Measurements from ENCODE around the gene FALEC.

The FALEC gene

DNA sequence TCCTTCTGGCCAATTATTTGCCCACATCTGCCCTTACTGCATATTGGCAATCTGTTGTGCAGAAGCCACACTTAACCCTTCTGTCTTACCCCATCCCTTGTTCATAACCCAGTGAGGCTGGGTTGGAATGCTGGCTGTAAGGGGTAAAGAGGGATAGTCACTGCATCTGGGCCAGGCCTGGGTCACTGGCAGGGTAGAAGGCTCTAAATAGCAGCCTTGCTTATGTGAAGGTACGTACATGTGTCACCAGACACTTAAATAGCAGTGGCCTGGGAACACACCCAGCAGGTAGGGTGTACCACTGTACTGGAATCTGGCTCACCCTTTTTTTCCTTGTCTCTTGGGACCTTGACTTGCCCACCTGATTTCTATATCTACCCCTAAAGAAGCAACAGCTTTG lies 38.2 kb upstream of the FALEC start:
- H3K4me3 ChIP-seq (ENCODE audit: low read depth, low read length): no peak overlapping the region
- TF ChIP-seq, protein P1, sequence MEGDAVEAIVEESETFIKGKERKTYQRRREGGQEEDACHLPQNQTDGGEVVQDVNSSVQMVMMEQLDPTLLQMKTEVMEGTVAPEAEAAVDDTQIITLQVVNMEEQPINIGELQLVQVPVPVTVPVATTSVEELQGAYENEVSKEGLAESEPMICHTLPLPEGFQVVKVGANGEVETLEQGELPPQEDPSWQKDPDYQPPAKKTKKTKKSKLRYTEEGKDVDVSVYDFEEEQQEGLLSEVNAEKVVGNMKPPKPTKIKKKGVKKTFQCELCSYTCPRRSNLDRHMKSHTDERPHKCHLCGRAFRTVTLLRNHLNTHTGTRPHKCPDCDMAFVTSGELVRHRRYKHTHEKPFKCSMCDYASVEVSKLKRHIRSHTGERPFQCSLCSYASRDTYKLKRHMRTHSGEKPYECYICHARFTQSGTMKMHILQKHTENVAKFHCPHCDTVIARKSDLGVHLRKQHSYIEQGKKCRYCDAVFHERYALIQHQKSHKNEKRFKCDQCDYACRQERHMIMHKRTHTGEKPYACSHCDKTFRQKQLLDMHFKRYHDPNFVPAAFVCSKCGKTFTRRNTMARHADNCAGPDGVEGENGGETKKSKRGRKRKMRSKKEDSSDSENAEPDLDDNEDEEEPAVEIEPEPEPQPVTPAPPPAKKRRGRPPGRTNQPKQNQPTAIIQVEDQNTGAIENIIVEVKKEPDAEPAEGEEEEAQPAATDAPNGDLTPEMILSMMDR (IDR thresholded peaks at IDR 0.05; ENCODE audit: low read depth, low read length): no peak

GRCh38 chr1:150477733-150478132 lies 37.8 kb upstream of the FALEC start:
- TF ChIP-seq, protein P1 (IDR thresholded peaks at IDR 0.05; ENCODE audit: low read depth, low read length): no peak
- no peak overlapping the region for H3K4me3 ChIP-seq (ENCODE audit: low read depth, low read length)

- TF ChIP-seq, protein P1 (IDR thresholded peaks at IDR 0.05; ENCODE audit: low read depth, low read length): no peak
- no peak overlapping the region for H3K4me3 ChIP-seq (ENCODE audit: low read depth, low read length)
Measured at GRCh38 chr1:150479370-150479769, 36.2 kb upstream of the FALEC start.

DNA sequence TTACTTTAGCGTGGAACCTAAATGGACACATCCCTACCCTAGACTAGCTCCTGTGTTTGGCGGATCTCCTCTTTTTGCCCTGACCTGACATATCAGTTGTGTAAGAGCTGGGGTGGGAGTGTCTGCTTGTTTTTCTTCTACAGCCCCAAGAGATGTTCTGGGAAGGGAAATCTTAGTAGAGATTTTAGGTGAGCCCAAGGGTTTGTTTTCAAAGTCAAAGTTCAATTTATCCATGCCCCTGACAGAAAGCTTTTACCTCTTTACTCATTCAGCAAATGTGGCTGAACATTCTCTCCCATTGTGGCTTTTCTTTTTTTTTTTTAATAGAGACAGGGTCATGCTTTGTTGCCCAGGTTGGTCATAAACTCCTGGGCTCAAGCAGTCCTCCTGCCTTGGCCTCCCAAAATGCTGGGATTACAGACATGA lies 35.6 kb upstream of the FALEC start:
- TF ChIP-seq, protein P1 (IDR thresholded peaks at IDR 0.05; ENCODE audit: low read depth, low read length): no peak
- no peak overlapping the region for H3K4me3 ChIP-seq (ENCODE audit: low read depth, low read length)

DNA sequence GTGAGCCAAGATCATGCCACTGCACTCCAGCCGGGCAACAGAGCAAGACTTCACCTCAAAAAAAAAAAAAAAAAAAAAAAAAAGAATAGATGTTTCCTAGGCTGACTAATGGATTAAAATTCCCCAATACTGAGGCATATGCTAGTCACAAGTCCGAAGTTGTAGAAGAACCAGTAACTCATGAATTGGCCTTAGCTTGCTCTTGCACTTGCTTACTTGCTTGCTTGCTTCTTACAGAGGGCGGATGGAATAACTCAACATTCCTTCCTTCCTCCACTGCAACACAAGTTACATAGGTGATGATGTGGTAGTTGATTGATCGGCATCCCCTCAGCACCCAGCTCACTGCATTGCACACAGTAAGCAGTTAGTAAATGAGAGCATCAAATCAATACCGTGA lies 31.1 kb upstream of the FALEC start:
- TF ChIP-seq, protein P1 (IDR thresholded peaks at IDR 0.05; ENCODE audit: low read depth, low read length): no peak
- no peak overlapping the region for H3K4me3 ChIP-seq (ENCODE audit: low read depth, low read length)

GRCh38 chr1:150484861-150485260 lies 30.7 kb upstream of the FALEC start:
- H3K4me3 ChIP-seq (ENCODE audit: low read depth, low read length): no peak overlapping the region
- TF ChIP-seq, protein P1 (IDR thresholded peaks at IDR 0.05; ENCODE audit: low read depth, low read length): no peak

- peak within 1 kb of the TSS; percentile 92 for H3K4me3 ChIP-seq (ENCODE audit: low read depth, low read length)
- TF ChIP-seq, protein P1 (IDR thresholded peaks at IDR 0.05; ENCODE audit: low read depth, low read length): peak; percentile 10; the same call in 1 of the 2 replicates
Measured at GRCh38 chr1:150486966-150487762, 28.4 kb upstream of the FALEC start, which contains the start of gene TARS2. TSS of gene TARS2 (plus strand) at chr1:150487419. CDS start at chr1:150487451, 32 bp downstream.
